ENCODE measurements around the gene ACAP2.

DNA sequence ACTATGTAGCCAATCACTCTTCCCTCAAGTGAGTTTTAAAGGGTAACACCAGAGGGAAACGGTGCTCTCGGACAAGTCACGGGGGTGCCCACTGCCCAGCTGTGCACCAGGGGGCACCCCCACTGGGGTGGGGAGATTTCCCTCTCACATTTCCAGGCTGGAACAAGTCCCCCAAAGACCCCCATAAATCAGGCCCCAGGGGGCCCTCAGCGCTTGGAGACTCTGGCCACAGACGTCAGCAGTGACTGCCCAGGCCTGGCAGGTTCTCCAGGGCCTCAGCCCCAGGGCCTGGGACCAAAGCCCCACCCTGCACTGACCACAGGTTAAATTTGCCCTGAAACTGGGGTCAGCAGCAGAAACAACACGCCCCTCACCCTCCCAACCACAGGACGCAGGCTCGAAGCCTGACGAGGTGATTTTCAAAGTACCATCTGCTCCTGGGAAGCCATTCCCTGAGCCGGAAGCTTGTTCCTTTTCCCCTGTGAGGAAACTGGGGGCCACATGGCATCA lies 188.8 kb downstream of the ACAP2 start:
- TF ChIP-seq CTCF (IDR thresholded peaks at IDR 0.05): no peak
- TF ChIP-seq POLR2A (IDR thresholded peaks at IDR 0.05): no peak

All from testis (tissue), 2 donors.